T-cell (primary cell): Measurements from ENCODE around the gene ALDH9A1. TPM values are rescaled to one million over a fixed set of nuclear protein-coding genes. Genes with fewer than 3 reads are reported as not detected.

Experiments
- ATAC-seq, 4 experiments: fragments of 200-7000 bp in 3 of 4; fragments of 150-1000 bp in 1 of 4; cut with Tn5 transposase; replicated peaks in 1 of 4; 1 replicate in 3 of 4; 2 replicates in 1 of 4; pipeline ENCODE4 v1.10.0; 2021; ENCODE audit warnings: moderate library complexity in 3 of 4, mild to moderate bottlenecking in 2 of 4, moderate number of reproducible peaks in 1 of 4
- CTCF ChIA-PET, 2 donors: fragments of 300-600 bp; sonication (Branson Sonifier 250); formaldehyde crosslinking; loops; one replicate each; lab custom pipeline; 2022; ENCODE audit warnings: antibody characterized with exemption in 2 of 2; lab: Charles Lee
- POLR2A ChIA-PET, 2 donors: fragments of 300-600 bp; sonication (Branson Sonifier 250); formaldehyde crosslinking; loops; one replicate each; lab custom pipeline; 2022; ENCODE audit warnings: antibody characterized with exemption in 2 of 2; lab: Charles Lee
- DNase-seq, 35 experiments: peaks; one replicate each; pipeline versions ENCODE4 v3.0.0 to v3.0.0-alpha.2; 2013 to 2023
- H3K27ac ChIP-seq: one replicate; pipeline ENCODE4 v1.5.1; 2013; ENCODE audit warnings: low read length
- H3K27me3 ChIP-seq, 2 experiments: replicated peaks in 1 of 2; 1 replicate in 1 of 2; 2 replicates in 1 of 2; pipeline versions ENCODE4 v1.6.1 to v1.7.0; 2013; ENCODE audit warnings: low read length in 1 of 2, mixed read lengths in 1 of 2; ENCODE audit not compliant: control insufficient read depth in 2 of 2, insufficient read depth in 2 of 2; ENCODE audit errors: extremely low read depth in 1 of 2
- H3K36me3 ChIP-seq, 2 donors: 1 replicate in 1 of 2; 2 replicates in 1 of 2; pipeline versions ENCODE4 v1.6.1 to v1.7.0; 2013; ENCODE audit warnings: low read length in 1 of 2; ENCODE audit not compliant: control insufficient read depth in 2 of 2, insufficient read depth in 1 of 2; ENCODE audit errors: extremely low read depth in 1 of 2
- H3K4me1 ChIP-seq, 2 experiments: 1 replicate in 1 of 2; 2 replicates in 1 of 2; pipeline versions ENCODE4 v1.6.1 to v1.7.0; 2013; ENCODE audit warnings: low read length in 2 of 2, mixed read lengths in 1 of 2; ENCODE audit not compliant: insufficient read depth in 2 of 2, control insufficient read depth in 1 of 2; ENCODE audit errors: extremely low read depth in 1 of 2
- H3K4me3 ChIP-seq, 2 donors: 1 replicate in 1 of 2; 2 replicates in 1 of 2; pipeline versions ENCODE4 v1.5.1 to v1.7.0; 2013; ENCODE audit warnings: mild to moderate bottlenecking in 2 of 2, low read length in 1 of 2, moderate library complexity in 1 of 2; ENCODE audit not compliant: control insufficient read depth in 1 of 2; ENCODE audit errors: extremely low read depth in 1 of 2
- H3K9me3 ChIP-seq: 2 replicates; pipeline ENCODE4 v1.7.0; 2013
- H3K27ac Mint-ChIP-seq, 2 donors: one replicate each; pipeline ENCODE4 v1.8.0; 2020 to 2021; ENCODE audit warnings: mild to moderate bottlenecking in 2 of 2, mixed read lengths in 2 of 2
- H3K27me3 Mint-ChIP-seq, 2 donors: one replicate each; pipeline ENCODE4 v1.8.0; 2021 to 2022; ENCODE audit warnings: mixed read lengths in 2 of 2
- H3K36me3 Mint-ChIP-seq: one replicate; pipeline ENCODE4 v1.8.0; 2021; ENCODE audit warnings: mixed read lengths
- H3K4me1 Mint-ChIP-seq, 3 donors: one replicate each; pipeline ENCODE4 v1.8.0; 2020 to 2022; ENCODE audit warnings: mixed read lengths in 3 of 3, mild to moderate bottlenecking in 1 of 3
- H3K4me3 Mint-ChIP-seq, 3 donors: one replicate each; pipeline ENCODE4 v1.8.0; 2020 to 2022; ENCODE audit warnings: mild to moderate bottlenecking in 3 of 3, mixed read lengths in 3 of 3, moderate library complexity in 3 of 3
- H3K9me3 Mint-ChIP-seq, 3 donors: one replicate each; pipeline ENCODE4 v1.8.0; 2020 to 2022; ENCODE audit warnings: mixed read lengths in 3 of 3
- WGBS: methylation state at CpG from one replicate; pipeline ENCODE4 v1.1.5; 2013; ENCODE audit warnings: missing lambda C conversion rate; ENCODE audit not compliant: insufficient coverage; 5-methylcytosine and 5-hydroxymethylcytosine counted together
- total RNA-seq, 35 experiments: library from RNA in 6 of 35; stranded (reverse) in 6 of 35; fragments of 120-200 nt in 1 of 35; gene quantifications; one replicate each; pipeline versions ENCODE4 v1.2.1 to v1.2.4 and lab custom pipeline; 2013 to 2026

ALDH9A1 gene
- total RNA-seq, 5 donors from 2014 or later (not counting 1 experiment from before 2014, with no cell fraction given), result 30.8 to 38.5 (median 34.7) TPM

GRCh38 chr1:165647970-165648369 lies 50.4 kb downstream of the ALDH9A1 start:
- Histone ChIP-seq H3K27ac (no peak overlapping the region), H3K27me3 (no peaks in the 10 kb centered on the region), H3K36me3 (peaks cover 6% of the 10 kb centered on the region in 2 donors), H3K9me3 (no peaks in the 10 kb centered on the region), H3K4me3 (no peak overlapping the region), H3K4me1 (peaks cover 0 to 4% of the 10 kb centered on the region in 2 experiments)
- H3K27ac Mint-ChIP-seq, result no peak overlapping the region
- CTCF ChIA-PET, result no interaction called here
- POLR2A ChIA-PET, result no interaction called here
- DNase-seq, result no peak
- WGBS, result 92% methylated on average over 4 of the region's 4 CpGs
- no peak for ATAC-seq
- H3K36me3 Mint-ChIP-seq, result peaks cover 17% of the 10 kb centered on the region
- no peaks in the 10 kb centered on the region for H3K27me3 Mint-ChIP-seq
- H3K4me3 Mint-ChIP-seq, result no peak overlapping the region
- peaks cover 23 to 29% (median 27%) of the 10 kb centered on the region in 3 donors for H3K4me1 Mint-ChIP-seq
- no peaks in the 10 kb centered on the region for H3K9me3 Mint-ChIP-seq

- Mint-ChIP-seq H3K36me3 (peaks cover 16% of the 10 kb centered on the region), H3K27me3 (no peaks in the 10 kb centered on the region), H3K4me3 (no peak overlapping the region), H3K27ac (no peak overlapping the region), H3K9me3 (no peaks in the 10 kb centered on the region), H3K4me1 (peaks cover 23 to 29% (median 27%) of the 10 kb centered on the region in 3 donors)
- Histone ChIP-seq H3K27ac (no peak overlapping the region), H3K9me3 (no peaks in the 10 kb centered on the region), H3K36me3 (peaks cover 1 to 5% of the 10 kb centered on the region in 2 donors), H3K27me3 (no peaks in the 10 kb centered on the region), H3K4me3 (no peak overlapping the region), H3K4me1 (peaks cover 0 to 4% of the 10 kb centered on the region in 2 experiments)
- ATAC-seq, result no peak
- no peak for DNase-seq
- POLR2A ChIA-PET, result no interaction called here
- CTCF ChIA-PET, result interaction anchor here in 1 of 2 donors (0.7 kb wide), 1 partner anchor 99 kb away, joined by 3 read pairs; no protein-coding TSS in a partner anchor
These were observed 50.8 kb downstream of the ALDH9A1 start for GRCh38 chr1:165647517-165647916.

GRCh38 chr1:165645654-165646366 lies 52.6 kb downstream of the ALDH9A1 start:
- ATAC-seq, result peak; percentile 61 to 75 (median 69)
- CTCF ChIA-PET, result interaction anchor here (0.5 to 0.7 kb wide), 3 partner anchors 102 to 296 kb away, joined by 3 to 5 read pairs (median 3); no protein-coding TSS in a partner anchor
- Histone ChIP-seq H3K27ac (no peak overlapping the region), H3K4me3 (no peak overlapping the region), H3K4me1 (peaks cover 0 to 4% of the 10 kb centered on the region in 2 experiments), H3K27me3 (no peaks in the 10 kb centered on the region), H3K36me3 (peaks cover 0 to under 1% of the 10 kb centered on the region in 2 donors), H3K9me3 (no peaks in the 10 kb centered on the region)
- POLR2A ChIA-PET, result interaction anchor here in 1 of 2 donors (0.6 kb wide), 1 partner anchor 70 kb away, joined by 3 read pairs; no protein-coding TSS in a partner anchor
- Mint-ChIP-seq H3K27me3 (no peaks in the 10 kb centered on the region), H3K4me1 (peaks cover 23 to 42% (median 32%) of the 10 kb centered on the region in 3 donors), H3K4me3 (no peak overlapping the region), H3K36me3 (peaks cover 11% of the 10 kb centered on the region), H3K27ac (peak overlapping the region in 1 of 2 donors; percentile 1), H3K9me3 (no peaks in the 10 kb centered on the region)
- 77% methylated on average over 2 of the region's 8 CpGs for WGBS
- peak in 7 of 35 experiments; percentile 5 to 26 (median 10) for DNase-seq

GRCh38 chr1:165644064-165644735 lies 54.2 kb downstream of the ALDH9A1 start:
- no peaks in the 10 kb centered on the region for H3K9me3 ChIP-seq
- WGBS, result no CpG with 5 or more reads among the region's 2 CpGs
- Mint-ChIP-seq H3K27me3 (no peaks in the 10 kb centered on the region), H3K9me3 (no peaks in the 10 kb centered on the region), H3K36me3 (peaks cover 6% of the 10 kb centered on the region), H3K4me1 (peaks cover 24 to 55% (median 43%) of the 10 kb centered on the region in 3 donors), H3K4me3 (no peak overlapping the region), H3K27ac (no peak overlapping the region)
- H3K27me3 ChIP-seq, result no peaks in the 10 kb centered on the region
- peaks cover under 1 to 3% of the 10 kb centered on the region in 2 donors for H3K36me3 ChIP-seq
- H3K4me1 ChIP-seq, result peaks cover 0 to 4% of the 10 kb centered on the region in 2 experiments
- POLR2A ChIA-PET, result no interaction called here
- ATAC-seq (no peak), DNase-seq (no peak)
- no peak overlapping the region for H3K27ac ChIP-seq
- CTCF ChIA-PET, result no interaction called here
- no peak overlapping the region for H3K4me3 ChIP-seq

GRCh38 chr1:165641231-165641987 lies 57.0 kb downstream of the ALDH9A1 start:
- no peaks in the 10 kb centered on the region for H3K27me3 Mint-ChIP-seq
- no peak overlapping the region for H3K27ac Mint-ChIP-seq
- H3K9me3 ChIP-seq, result no peaks in the 10 kb centered on the region
- H3K4me3 ChIP-seq, result no peak overlapping the region
- ATAC-seq (no peak), DNase-seq (no peak)
- H3K9me3 Mint-ChIP-seq, result no peaks in the 10 kb centered on the region
- no peak overlapping the region for H3K27ac ChIP-seq
- no peaks in the 10 kb centered on the region for H3K27me3 ChIP-seq
- POLR2A ChIA-PET, result no interaction called here
- no peak overlapping the region for H3K4me3 Mint-ChIP-seq
- peaks cover 15% of the 10 kb centered on the region for H3K36me3 Mint-ChIP-seq
- peaks cover 0 to 4% of the 10 kb centered on the region in 2 experiments for H3K4me1 ChIP-seq
- WGBS, result 86% methylated on average over 1 of the region's 2 CpGs
- H3K36me3 ChIP-seq, result peaks cover 3 to 5% of the 10 kb centered on the region in 2 donors
- H3K4me1 Mint-ChIP-seq, result peaks cover 25 to 63% (median 45%) of the 10 kb centered on the region in 3 donors
- CTCF ChIA-PET, result no interaction called here
